Activated CD4-positive, alpha-beta memory T cell treated with anti-CD3 and anti-CD28 coated beads, Interleukin-2, amount 10 ng/mL, durations not matched to agents 7 days and 5 days (primary cell): ENCODE measurements around the gene SOX14. TPM values are rescaled to one million over a fixed set of nuclear protein-coding genes. Genes with fewer than 3 reads are reported as not detected.

ENCODE experiments used
- total RNA-seq, 2 experiments: library from RNA; stranded (reverse); gene quantifications; one replicate each; pipeline ENCODE4 v1.2.3, GENCODE V29; 2021

Gene SOX14
- total RNA-seq, 2 experiments from 2014 or later = not detected

Other genes starting within 250 kb of the SOX14 start
- not detected for gene CLDN18, start 245.8 kb downstream of the SOX14 start, total RNA-seq